ELF-1 (cell line): ENCODE data around the gene MYRF.

Experiments
- DNase-seq: peaks from one replicate; pipeline ENCODE4 v3.0.0-alpha.2; 2016; ENCODE audit warnings: low read depth, low spot score

Gene MYRF

DNA sequence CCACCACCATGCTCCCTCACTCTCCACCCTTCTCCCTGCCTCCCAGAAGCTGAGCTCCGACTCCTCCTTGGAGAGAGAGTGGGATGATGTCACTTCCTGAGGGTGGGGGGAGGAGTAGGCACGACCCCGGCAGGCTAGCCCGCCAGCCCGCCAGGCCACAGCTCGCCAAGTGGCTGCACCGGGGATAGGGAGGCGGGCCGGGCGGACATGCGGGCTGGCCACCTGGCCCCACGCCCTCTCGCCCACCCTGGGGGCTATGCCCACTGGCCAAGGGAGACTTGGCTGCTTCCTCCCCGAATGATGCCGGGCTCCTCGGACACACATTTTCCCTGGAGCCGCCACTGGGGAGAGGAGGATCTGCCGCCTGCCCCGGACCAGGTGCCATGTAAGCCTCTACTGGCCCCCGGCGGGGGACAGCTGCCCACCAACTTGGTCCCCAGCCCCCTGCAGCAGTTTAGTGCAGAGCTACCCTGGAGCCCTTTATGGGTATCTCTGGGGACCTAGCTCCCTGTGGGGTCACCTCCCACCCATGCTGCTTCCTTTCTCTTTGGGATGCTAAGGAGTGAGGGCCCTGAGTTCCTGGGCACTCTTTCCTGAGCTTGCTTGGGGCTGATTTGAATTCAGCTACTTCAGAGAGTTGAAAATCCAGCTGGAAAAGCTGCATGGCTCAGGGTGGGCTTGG, 33.7 kb upstream of the MYRF start:
- peak; percentile 86 for DNase-seq

DNA sequence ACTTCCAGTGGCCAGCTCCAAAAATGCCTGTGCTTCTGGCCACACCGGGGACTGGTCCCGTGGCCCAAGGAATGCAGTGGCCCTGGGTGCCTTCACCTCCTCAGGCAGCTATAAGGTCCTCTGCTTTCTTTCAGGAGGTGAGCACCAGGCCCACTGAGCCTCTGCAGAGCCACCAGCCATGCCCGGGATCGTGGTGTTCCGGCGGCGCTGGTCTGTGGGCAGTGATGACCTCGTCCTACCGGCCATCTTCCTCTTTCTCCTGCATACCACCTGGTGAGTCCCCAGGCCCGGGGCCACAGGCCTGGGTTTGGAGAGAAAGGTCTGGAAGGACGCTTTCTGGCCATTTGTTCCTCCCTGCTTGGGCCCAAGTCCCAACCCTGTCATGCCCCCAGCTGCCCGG, 32.5 kb upstream of the MYRF start:
- DNase-seq = no peak

DNA sequence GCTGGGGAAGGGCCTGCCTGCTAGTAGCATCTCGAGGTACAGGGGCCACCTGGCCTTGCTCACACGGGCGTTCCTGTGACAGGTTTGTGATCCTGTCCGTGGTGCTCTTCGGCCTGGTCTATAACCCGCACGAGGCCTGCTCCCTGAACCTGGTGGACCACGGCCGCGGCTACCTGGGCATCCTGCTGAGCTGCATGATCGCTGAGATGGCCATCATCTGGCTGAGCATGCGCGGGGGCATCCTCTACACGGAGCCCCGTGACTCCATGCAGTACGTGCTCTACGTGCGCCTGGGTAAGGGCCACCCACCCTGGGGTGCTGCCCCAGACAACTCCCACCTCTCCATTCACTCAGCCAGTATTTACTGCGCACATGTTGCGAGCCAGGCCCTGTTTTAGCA, 31.8 kb upstream of the MYRF start:
- no peak for DNase-seq

DNA sequence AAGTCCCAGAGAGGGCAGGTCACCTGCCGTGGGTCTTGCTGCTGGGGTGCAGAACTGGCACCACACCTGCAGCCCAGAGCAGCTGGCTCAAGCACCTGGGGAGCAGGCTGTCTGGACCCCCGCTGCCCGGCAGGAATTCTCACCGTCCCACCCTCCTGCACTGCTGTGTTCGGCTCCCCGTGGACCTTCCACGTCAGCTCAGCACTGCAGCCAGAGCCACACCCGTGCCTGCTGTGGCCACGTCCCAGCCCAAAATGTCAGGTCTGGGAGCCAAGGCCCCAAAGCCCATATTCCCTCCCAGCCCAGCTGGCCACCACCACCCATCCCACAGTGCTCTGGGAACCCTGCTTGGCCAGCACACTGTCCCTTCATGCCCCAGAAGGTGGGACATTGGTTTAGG, 28.0 kb upstream of the MYRF start:
- no peak for DNase-seq

DNA sequence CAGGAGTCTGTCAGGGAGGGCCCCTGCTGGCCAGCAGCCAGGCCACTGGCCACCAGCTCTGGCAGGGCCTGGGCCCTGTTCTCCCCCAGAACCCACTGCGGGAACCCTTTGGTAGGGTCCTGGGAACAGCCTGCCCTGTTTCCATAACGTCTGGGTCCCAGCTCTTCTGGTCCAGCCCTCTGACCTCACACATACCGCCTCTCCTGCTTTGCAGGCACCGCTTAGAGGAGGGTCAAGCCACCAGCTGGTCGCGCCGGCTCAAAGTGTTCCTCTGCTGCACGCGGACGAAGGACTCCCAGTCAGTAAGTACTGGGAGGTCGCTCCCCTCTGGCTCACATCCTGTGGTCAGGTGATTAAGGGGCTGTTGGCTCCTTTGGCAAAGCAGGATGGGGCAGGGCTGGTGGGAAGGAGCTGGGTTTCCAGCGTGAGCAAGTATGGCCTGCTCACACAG, 26.6 kb upstream of the MYRF start:
- DNase-seq = no peak

DNA sequence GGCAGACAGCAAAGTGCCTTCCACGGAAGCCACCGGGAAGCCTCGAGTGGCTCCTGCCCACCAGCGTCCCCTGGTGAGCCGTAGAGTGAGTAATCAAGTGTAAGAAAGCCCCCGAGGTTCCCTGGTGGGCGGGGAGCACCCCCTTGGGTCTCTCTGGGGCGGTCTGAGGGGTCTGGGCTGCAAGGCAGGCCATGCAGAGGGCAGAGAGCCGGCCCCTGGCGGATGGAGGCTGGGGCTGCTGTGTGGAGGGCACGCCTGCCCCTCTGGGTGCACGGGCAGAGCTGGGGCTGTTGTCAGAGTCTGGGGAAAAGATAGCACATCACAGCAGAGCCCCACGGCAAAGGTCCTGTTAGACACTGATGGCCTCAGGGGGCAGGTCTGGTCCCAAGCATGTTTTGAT, 25.7 kb upstream of the MYRF start:
- no peak for DNase-seq

DNA sequence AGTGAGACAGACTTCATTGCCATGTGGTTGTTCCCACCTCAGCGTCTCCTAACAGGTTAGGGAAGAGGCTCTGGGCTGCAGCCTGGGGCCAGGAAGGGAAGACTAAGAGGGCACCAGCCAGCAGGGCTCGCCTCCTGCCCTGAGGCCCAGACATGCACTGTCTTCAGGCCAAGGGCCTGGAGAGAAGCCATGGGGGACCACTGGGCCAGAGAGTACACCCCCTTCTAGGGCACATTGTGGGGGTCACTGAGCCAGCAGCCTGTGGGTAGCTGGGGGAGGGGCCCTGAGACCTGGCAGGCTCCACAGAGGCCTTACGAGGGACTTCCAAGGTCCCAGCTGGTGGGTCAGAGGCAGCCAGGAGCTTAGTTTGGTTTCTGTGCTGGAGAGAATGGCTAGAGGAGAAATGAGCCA, 25.0 kb upstream of the MYRF start:
- no peak for DNase-seq

DNA sequence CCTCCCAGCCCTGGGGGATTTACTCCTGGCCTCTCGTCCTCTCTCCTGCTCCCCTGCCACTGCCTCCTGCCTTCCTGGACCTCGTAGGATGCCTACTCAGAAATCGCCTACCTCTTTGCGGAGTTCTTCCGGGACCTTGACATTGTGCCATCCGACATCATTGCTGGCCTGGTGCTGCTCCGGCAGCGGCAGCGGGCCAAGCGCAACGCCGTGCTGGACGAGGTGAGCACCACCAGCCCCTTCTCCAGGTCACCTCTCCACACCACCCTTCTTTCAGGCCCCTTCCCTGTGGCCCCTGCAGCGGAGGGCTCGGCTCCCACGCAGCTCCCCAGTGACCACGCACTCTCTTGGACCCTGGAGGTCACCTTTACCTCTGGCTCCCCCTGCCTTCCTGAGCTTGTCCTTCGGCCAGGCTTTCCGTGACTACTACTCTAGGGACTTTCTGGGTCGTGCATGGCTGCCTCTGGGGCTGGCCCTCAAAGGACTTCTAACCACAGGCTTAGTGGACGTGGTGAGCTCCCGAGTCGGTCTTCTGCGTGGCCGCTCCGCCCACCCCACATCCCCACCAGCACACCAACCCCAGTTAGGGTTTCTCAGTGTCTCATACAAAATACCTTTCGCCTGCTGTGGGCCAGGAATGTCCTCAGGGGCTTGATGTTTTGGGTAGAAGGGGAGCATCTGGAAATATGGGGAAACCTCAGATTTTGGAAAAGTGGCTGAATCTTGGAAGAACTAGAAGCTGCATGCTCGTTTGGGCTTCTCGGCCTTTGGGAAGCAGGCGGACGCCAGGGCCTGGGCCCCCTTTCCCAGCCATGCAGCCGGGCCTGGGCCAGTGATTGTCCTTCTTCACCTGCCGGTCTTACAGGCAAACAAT, 24.1 kb upstream of the MYRF start:
- no peak for DNase-seq

DNA sequence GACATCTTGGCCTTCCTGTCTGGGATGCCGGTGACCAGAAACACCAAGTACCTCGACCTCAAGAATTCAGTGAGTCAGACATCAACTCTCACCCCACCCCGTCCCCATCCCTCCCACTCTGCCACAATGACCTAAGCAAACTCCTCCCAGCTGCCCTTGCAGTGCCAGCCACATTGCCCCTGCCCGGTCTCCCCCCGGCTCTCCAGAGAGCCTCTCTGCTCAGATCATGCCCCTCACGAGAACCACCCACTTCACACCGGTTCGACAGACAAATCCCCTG, 23.6 kb upstream of the MYRF start:
- no peak for DNase-seq

DNA sequence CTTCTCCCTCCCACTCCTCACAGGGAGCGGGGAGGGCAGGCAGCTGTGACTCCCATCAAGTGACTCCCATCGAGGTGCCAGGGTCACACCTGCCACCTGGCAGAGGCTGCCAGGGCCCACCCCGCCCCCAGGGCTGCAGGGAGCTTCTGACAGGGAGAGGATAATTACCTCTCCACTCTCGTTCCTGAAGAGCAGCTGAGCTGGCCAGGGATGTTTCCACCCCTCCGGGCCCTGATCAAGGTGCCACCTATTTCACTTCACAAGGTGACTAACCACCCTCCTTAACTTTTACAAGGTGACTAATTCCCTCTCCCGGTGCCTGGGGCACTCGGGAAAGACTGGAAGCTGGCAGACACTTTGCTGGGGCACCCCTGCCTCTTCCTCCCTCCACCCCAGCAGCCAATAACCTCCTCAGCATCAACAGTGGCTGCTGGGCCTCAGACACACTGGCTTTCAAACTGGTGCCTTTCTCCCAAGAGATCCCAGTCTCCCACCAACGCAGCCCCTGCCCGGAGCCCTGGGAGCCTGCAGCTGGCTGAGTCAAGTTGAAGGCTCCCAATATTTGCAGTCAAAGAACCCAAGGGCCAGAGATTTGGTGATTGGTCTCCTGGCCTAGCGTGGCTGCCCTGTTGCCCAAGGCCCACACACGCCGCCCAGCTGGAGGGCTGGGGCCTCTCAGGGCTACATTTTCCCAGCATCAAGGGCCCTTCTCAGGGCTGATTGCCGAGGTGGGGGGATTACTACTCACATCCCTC, 22.0 kb upstream of the MYRF start:
- no peak for DNase-seq

DNA sequence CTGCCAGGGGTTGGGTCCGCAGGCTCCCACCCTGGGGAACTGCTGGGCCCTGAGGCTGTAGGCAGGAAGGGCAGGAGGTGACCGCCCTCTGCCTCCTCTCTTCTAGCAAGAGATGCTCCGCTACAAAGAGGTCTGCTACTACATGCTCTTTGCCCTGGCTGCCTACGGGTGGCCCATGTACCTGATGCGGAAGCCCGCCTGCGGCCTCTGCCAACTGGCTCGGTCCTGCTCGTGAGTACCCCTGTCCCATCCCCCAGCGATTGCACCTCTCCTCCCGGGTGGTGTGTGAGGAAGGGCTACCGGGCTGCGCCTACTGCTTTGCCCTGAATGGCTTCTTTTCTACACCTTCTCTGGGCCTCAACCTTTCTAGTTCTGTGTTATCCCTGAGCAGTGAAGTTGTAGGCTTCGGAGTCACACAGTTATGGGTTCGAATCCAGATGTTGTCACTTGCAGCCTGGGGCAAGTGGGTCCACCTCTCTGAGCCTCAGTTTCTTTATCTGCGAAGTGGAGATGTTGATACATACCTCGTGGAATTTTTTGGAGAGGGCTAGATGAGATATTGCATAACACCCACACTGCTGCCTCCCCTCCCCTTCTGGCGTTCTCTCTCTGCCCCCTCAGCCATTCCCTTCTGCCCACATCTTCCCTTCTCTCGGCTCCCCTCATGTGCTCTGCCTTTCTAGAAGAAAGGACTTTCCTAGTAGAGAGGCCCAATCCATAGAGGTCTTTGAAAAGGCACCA, 21.1 kb upstream of the MYRF start:
- no peak for DNase-seq

DNA sequence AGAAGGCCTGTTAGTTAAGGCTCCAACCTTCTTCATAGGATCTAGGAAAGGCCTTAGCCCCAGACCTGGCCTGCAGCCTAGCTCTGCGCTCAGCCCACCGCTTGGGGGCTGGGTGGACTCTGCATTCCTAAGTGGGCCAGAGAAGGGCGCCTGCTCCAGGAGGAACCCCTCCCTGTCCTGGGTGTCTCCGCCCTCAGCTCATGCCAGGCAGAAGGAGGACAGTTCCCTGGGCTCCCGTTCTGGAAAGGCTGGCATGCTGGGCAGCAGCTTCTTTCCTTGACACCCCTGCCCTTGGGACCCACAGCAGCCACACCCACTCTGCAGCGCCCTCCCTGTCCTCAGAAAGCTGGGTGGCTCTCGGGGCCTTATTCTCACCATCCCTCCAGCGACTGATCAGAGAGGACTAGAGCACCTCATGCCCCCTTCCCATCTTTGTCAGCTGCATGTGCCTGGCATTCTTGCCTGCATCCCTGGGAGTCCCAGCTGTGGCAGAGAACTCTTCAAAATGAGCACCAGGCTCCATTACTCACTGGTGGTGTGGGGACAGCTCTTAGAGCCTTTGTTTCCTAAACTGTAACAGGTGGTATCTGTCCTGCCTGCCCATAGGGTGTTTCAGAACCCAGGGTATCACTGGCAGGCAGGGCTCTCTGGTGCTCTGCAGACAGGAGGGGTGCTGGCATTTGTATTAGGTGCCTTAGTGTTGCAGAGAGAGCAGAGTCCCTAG, 20.3 kb upstream of the MYRF start:
- DNase-seq = peak; percentile 50

DNA sequence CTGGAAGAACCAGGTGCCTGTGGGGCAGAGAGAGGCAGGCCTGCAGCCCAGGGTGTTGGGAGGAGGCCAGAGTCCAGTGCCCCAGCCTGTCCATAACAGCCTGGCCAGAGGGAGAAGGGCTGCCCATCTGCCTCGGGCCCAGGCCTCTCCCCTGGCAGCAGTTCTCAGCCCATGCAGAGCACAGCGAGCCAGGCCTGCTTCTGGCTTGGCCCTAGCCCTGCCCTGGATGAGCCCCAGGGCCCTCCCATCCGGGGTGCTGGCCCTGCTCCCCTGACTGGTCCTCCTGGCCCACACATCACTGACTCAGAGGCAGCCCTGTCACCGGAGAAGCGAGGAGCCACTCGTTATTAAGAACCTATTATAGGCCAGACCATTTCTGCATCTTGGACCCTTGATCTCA, 19.7 kb upstream of the MYRF start:
- DNase-seq = no peak

DNA sequence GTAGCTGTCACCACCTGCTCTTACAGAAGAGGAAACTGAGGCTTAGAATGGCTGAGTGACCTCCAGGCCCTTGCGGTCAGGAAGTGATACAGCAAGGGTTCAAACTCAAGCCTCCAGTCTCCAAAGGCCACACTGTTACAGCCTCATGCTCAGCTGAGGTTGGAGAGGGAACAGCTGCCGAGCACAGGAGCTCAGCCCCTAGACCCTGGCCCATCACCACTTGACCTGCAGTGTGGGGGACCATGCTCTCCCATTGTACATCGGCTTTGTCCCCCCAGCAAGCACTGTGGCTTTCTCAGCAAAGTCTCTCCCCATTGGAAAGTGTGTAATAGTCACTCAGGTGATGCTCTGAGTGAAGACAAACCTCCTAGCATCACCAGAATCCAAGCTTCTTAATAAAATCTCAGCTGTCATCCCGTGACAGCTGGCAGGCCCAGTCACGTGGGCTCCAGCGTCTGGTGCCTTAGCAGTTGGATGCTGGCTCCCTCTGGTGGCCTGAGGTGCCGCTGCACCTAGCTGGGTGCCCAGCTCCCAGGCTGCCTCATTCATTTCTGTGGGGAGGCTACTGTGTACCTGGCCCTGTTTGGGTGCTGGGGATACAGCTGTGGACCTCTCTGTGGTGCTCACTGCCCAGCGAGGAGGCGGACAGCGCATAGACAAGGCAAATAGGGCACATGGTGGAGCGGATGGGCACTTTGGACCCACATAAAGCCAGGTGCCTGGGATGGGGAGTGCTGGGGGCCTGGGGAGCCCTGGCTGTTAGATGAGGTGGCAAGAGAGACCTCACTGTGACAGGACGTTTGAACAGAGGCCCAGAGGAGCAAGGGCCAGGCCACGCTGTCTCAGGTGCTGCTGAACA, 19.1 kb upstream of the MYRF start:
- DNase-seq = peak; percentile 88

DNA sequence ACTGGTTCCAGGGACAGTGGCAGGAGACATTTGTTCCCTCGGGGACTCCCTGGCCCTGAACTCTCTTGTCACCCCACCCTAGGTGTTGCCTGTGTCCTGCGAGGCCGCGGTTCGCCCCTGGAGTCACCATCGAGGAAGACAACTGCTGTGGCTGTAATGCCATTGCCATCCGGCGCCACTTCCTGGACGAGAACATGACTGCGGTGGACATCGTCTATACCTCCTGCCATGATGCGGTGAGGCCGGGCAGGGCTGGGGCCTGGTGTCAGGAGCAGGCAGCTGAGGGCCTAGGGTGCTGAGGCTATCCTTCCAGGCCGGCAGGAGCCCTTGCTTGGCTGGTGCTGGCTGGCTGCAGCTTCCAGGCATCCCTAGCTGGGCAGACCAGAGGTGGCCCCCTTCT, 17.7 kb upstream of the MYRF start:
- DNase-seq = no peak

DNA sequence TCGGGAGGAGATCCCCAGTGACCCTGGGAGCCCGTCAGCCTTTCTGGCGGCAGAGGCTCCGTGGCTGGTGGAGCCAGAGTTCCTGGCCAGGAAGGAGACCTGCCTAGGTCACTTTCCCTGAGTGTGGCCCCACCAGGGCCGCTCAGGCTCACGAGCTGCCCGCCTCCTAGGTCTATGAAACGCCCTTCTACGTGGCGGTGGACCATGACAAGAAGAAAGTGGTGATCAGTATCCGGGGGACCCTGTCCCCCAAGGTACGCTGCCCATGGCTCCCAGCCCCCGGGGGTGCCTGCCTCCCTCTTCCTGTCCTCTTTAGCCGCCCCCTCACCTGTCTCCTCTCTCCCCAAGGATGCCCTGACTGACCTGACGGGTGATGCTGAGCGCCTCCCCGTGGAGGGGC, 17.0 kb upstream of the MYRF start:
- no peak for DNase-seq

DNA sequence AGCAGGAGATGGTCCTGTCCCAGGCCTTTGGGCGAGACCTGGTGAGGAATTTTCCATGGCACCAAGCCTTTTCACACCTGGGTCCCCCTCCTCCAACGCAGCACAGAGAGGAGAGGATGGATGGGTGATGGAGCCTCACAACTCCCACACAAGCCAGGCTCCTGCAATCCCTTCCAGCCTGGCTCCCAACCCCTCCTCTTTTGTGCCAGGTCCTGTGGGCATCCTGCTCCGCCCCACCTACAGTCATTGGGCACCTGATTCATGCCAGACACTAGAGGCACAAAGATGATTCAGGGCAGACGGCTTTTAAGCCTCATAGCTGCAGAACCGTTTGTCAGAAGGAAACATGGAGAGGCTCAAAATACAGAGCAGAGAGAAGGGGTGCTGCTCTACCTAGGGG, 16.1 kb upstream of the MYRF start:
- DNase-seq = no peak

DNA sequence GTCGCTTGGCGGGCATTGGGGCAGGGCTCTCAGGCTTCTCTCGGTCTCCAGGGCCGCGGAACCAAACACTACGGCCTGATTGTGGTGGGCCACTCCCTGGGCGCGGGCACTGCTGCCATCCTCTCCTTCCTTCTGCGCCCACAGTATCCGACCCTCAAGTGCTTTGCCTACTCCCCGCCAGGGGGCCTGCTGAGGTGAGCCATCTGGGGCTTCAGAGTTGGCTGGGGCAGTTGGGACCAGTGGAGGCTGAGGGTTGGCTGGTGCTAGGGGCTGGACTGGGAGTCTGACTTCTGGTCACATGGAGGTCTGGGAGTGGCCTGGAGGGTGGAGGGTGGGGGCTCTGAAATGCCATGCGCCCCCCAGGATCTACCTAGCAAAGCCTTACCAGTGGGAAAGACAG, 15.3 kb upstream of the MYRF start:
- no peak for DNase-seq

DNA sequence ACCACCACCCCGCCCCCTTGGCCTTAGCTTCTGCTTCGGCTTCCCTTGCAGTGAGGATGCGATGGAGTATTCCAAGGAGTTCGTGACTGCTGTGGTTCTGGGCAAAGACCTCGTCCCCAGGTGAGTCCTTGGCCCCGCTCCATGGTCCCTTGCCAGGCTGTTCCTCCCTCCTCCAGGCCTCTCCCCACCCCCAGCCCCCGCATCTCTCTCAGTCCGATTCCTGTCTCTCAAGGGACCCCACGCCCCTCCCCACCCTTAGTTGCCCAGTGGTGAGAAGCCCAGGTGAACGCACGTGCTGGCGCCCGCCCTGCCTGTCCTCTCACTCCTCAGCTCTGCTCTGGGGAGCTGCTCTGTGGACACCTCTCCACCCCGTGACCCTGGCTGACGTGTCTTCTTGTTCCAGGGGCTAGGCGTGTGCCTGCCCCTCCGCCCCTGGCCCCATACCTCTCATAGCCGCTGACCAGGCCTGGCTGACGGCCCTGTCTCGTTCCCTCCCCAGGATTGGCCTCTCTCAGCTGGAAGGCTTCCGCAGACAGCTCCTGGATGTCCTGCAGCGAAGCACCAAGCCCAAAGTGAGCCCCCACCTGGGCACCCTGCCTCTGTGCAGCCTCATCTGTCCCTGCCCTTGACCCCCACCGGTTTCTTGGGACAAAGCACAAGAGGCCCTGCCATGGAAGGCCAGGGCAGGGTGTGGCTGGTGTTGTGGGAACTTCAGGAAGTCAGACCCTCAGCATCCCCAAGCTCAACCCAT, 14.6 kb upstream of the MYRF start:
- peak; percentile 62 for DNase-seq

DNA sequence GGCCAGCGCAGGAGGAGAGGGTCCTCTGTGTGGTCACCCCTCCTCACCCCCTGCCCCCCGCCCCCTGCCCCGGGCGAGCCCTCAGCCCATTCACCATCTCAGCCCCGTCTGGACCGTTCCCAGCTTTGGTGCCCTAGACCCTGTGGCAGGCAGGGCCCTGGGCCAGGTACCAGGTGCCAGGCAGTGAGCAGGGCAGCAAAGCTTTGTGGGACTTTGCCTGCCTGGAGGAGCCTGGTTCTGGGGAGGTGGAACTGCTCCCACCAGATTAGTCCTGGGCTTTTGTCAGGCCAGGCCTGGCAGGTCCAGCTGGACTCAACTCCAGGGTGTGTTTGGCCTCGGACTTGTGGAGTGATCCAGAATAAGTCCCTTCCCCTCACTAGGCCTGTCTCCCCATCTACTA, 13.7 kb upstream of the MYRF start:
- no peak for DNase-seq
